Thyroid gland (tissue), 4 donors: ENCODE results near the gene ATP6V1A. TPM values are rescaled to one million over a fixed set of nuclear protein-coding genes. Genes with fewer than 3 reads are reported as not detected.

ENCODE experiments used
- DNase-seq, 2 donors: peaks; one replicate each; pipeline ENCODE4 v3.0.0-alpha.2; 2019
- H3K27ac ChIP-seq, 3 donors: fragments of 200-600 bp; sonication (generic); 1 replicate in 2 of 3; 2 replicates in 1 of 3; pipeline ENCODE4 v1.5.1; 2016 to 2019; ENCODE audit warnings: mild to moderate bottlenecking in 1 of 3, moderate library complexity in 1 of 3
- H3K27me3 ChIP-seq: fragments of 200-600 bp; sonication (generic); one replicate; pipeline ENCODE4 v1.5.1; 2019
- H3K36me3 ChIP-seq, 2 donors: fragments of 200-600 bp; sonication (generic); one replicate each; pipeline ENCODE4 v1.5.1; 2016 to 2019
- H3K4me1 ChIP-seq, 2 donors: fragments of 200-600 bp; sonication (generic); one replicate each; pipeline ENCODE4 v1.5.1; 2017 to 2019
- H3K4me3 ChIP-seq, 3 donors: fragments of 200-600 bp; sonication (generic); replicated peaks in 1 of 3; 1 replicate in 2 of 3; 2 replicates in 1 of 3; pipeline ENCODE4 v1.5.1; 2016; ENCODE audit warnings: mild to moderate bottlenecking in 1 of 3
- H3K9me3 ChIP-seq: fragments of 200-600 bp; sonication (generic); one replicate; pipeline ENCODE4 v1.5.1; 2017
- CTCF ChIP-seq, 6 experiments: fragments of 200-600 bp in 3 of 6; fragments of 450-650 bp in 3 of 6; sonication (generic) in 3 of 6; IDR thresholded peaks; one replicate each; pipeline ENCODE4 v1.5.1; 2016 to 2019; ENCODE audit warnings: antibody characterized with exemption in 6 of 6, mild to moderate bottlenecking in 2 of 6, inconsistent platforms in 1 of 6, moderate library complexity in 1 of 6
- POLR2A ChIP-seq, 2 donors: fragments of 450-650 bp; IDR thresholded peaks; one replicate each; pipeline ENCODE4 v1.6.1; 2017; ENCODE audit warnings: antibody characterized with exemption in 2 of 2, mild to moderate bottlenecking in 2 of 2, moderate library complexity in 1 of 2
- WGBS, 2 donors: methylation state at CpG; one replicate each; pipeline ENCODE4 v1.1.5; 2017; 5-methylcytosine and 5-hydroxymethylcytosine counted together
- intact Hi-C: fragments of 100-400 bp; cut with DNase I; formaldehyde crosslinking; loops from one replicate; pipeline ENCODE4 v1.15.1; 2023
- total RNA-seq, 4 donors: library from RNA; depleted of rRNA; stranded (reverse); fragments of >200 nt; gene quantifications; one replicate each; pipeline ENCODE4 v1.2.3, GENCODE V29; 2016

The ATP6V1A gene
- total RNA-seq, 4 donors from 2014 or later, result 75.4 to 157 (median 112) TPM

- Histone ChIP-seq H3K4me1 (no peaks in the 10 kb centered on the region), H3K36me3 (peaks cover 15 to 28% of the 10 kb centered on the region in 2 donors), H3K9me3 (no peaks in the 10 kb centered on the region), H3K27ac (no peak overlapping the region), H3K4me3 (no peak overlapping the region), H3K27me3 (no peaks in the 10 kb centered on the region)
- no peak for DNase-seq
- intact Hi-C loops, result no loop called here
- TF ChIP-seq POLR2A (IDR thresholded peaks at IDR 0.05) (no peak), CTCF (IDR thresholded peaks at IDR 0.05) (no peak)
- WGBS, 2 donors, result 35 to 47% methylated on average over 2 of the region's 2 CpGs
These were observed 27.1 kb upstream of the ATP6V1A start for GRCh38 chr3:113719758-113720157.

- H3K36me3 ChIP-seq, result peaks cover 15 to 28% of the 10 kb centered on the region in 2 donors
- H3K9me3 ChIP-seq, result no peaks in the 10 kb centered on the region
- H3K4me3 ChIP-seq, result no peak overlapping the region
- no peak for DNase-seq
- no peak overlapping the region for H3K27ac ChIP-seq
- no peak for TF ChIP-seq POLR2A (IDR thresholded peaks at IDR 0.05)
- TF ChIP-seq CTCF (IDR thresholded peaks at IDR 0.05), result no peak
- H3K27me3 ChIP-seq, result no peaks in the 10 kb centered on the region
- intact Hi-C loops, result no loop called here
- 92 to 94% methylated on average over 3 of the region's 3 CpGs for WGBS, 2 donors
- H3K4me1 ChIP-seq, result no peaks in the 10 kb centered on the region
These were observed 25.2 kb upstream of the ATP6V1A start for GRCh38 chr3:113721636-113722035.

- intact Hi-C loops, result no loop called here
- 94 to 100% methylated on average over 2 of the region's 2 CpGs for WGBS, 2 donors
- H3K36me3 ChIP-seq, result no peaks in the 10 kb centered on the region
- H3K27ac ChIP-seq, result no peak overlapping the region
- H3K27me3 ChIP-seq, result no peaks in the 10 kb centered on the region
- DNase-seq, result no peak
- no peak overlapping the region for H3K4me3 ChIP-seq
- no peaks in the 10 kb centered on the region for H3K9me3 ChIP-seq
- no peak for TF ChIP-seq POLR2A (IDR thresholded peaks at IDR 0.05)
- TF ChIP-seq CTCF (IDR thresholded peaks at IDR 0.05), result no peak
- no peaks in the 10 kb centered on the region for H3K4me1 ChIP-seq
These were observed 18.2 kb upstream of the ATP6V1A start for GRCh38 chr3:113728661-113729060.

GRCh38 chr3:113730550-113730949, 16.3 kb upstream of the ATP6V1A start:
- H3K36me3 ChIP-seq, result no peaks in the 10 kb centered on the region
- TF ChIP-seq POLR2A (IDR thresholded peaks at IDR 0.05) (no peak), CTCF (IDR thresholded peaks at IDR 0.05) (no peak)
- intact Hi-C loops, result loop anchor here (10.0 kb wide), 1 partner anchor 104 kb away; the partner anchor contains the start of gene GRAMD1C

GRCh38 chr3:113731694-113732093, 15.1 kb upstream of the ATP6V1A start:
- DNase-seq, result no peak
- Histone ChIP-seq H3K27me3 (no peaks in the 10 kb centered on the region), H3K9me3 (no peaks in the 10 kb centered on the region), H3K27ac (no peak overlapping the region), H3K36me3 (no peaks in the 10 kb centered on the region), H3K4me1 (peaks cover 0 to 2% of the 10 kb centered on the region in 2 donors), H3K4me3 (no peak overlapping the region)
- intact Hi-C loops, result loop anchor here (10.0 kb wide), 1 partner anchor 103 kb away; the partner anchor contains the start of gene GRAMD1C
- WGBS, 2 donors, result 91 to 94% methylated on average over 4 of the region's 4 CpGs
- no peak for TF ChIP-seq CTCF (IDR thresholded peaks at IDR 0.05)
- no peak for TF ChIP-seq POLR2A (IDR thresholded peaks at IDR 0.05)

More at GRCh38 chr3:113730550-113730949, 16.3 kb upstream of the ATP6V1A start:
- Histone ChIP-seq H3K27me3 (no peaks in the 10 kb centered on the region), H3K4me1 (no peaks in the 10 kb centered on the region), H3K27ac (no peak overlapping the region), H3K9me3 (no peaks in the 10 kb centered on the region), H3K4me3 (no peak overlapping the region)
- WGBS, 2 donors, result 94 to 96% methylated on average over 1 of the region's 1 CpG
- DNase-seq, result no peak
